Activated CD4-positive, alpha-beta T cell treated with anti-CD3 and anti-CD28 coated beads, Interleukin-2, amount 50 U/mL, for 1 hour (primary cell): ENCODE data around the gene CD300A.
A peak's percentile ranks its signal among the peaks of the same experiment; 100 is the strongest.
"Not testable (repeated sequence)": the region's sequence is repeated elsewhere in the genome, so short reads cannot be mapped to it uniquely, and the experiment has no call there.

Source experiments
- DNase-seq: peaks from one replicate; pipeline ENCODE4 v3.0.0-alpha.2; 2020

Gene CD300A

GRCh38 chr17:74485022-74485743 lies 18.7 kb downstream of the CD300A start:
- no peak for DNase-seq

GRCh38 chr17:74485841-74486240 lies 19.4 kb downstream of the CD300A start:
- no peak for DNase-seq

- not testable (repeated sequence) for DNase-seq
Observed at GRCh38 chr17:74488276-74488675, 21.8 kb downstream of the CD300A start.

- DNase-seq: no peak
Observed at GRCh38 chr17:74490716-74491115, 24.3 kb downstream of the CD300A start.

GRCh38 chr17:74491626-74492025 lies 25.2 kb downstream of the CD300A start:
- no peak for DNase-seq

- DNase-seq: peak; percentile 68
Observed at GRCh38 chr17:74493331-74493833, 26.9 kb downstream of the CD300A start.

GRCh38 chr17:74497471-74497870 lies 31.0 kb downstream of the CD300A start:
- no peak for DNase-seq

- DNase-seq: no peak
Observed at GRCh38 chr17:74499992-74500391, 33.6 kb downstream of the CD300A start.

GRCh38 chr17:74502861-74503260 lies 36.4 kb downstream of the CD300A start:
- no peak for DNase-seq

- DNase-seq: not testable (repeated sequence)
Observed at GRCh38 chr17:74503949-74504348, 37.5 kb downstream of the CD300A start.

GRCh38 chr17:74508156-74508555 lies 41.7 kb downstream of the CD300A start:
- no peak for DNase-seq

GRCh38 chr17:74512036-74512435 lies 45.6 kb downstream of the CD300A start:
- DNase-seq: no peak

GRCh38 chr17:74512624-74513091 lies 46.2 kb downstream of the CD300A start:
- no peak for DNase-seq

- peak; percentile 17 for DNase-seq
Observed at GRCh38 chr17:74513987-74514631, 47.7 kb downstream of the CD300A start.

GRCh38 chr17:74514632-74515334 lies 48.3 kb downstream of the CD300A start:
- no peak for DNase-seq

- DNase-seq: no peak
Observed at GRCh38 chr17:74515941-74516340, 49.5 kb downstream of the CD300A start.

GRCh38 chr17:74516561-74517328 lies 50.3 kb downstream of the CD300A start:
- no peak for DNase-seq

GRCh38 chr17:74518413-74518981 lies 52.1 kb downstream of the CD300A start:
- not testable (repeated sequence) for DNase-seq

- no peak for DNase-seq
Observed at GRCh38 chr17:74520016-74520434, 53.6 kb downstream of the CD300A start.

GRCh38 chr17:74520790-74521480 lies 54.5 kb downstream of the CD300A start:
- DNase-seq: no peak

GRCh38 chr17:74521701-74522201 lies 55.3 kb downstream of the CD300A start:
- no peak for DNase-seq
